Measurements from ENCODE around the gene IPMK. TPM values are rescaled to one million over a fixed set of nuclear protein-coding genes. Genes with fewer than 3 reads are reported as not detected.

The IPMK gene
- total RNA-seq, 1 experiment from 2014 or later, result 10.9 TPM

DNA sequence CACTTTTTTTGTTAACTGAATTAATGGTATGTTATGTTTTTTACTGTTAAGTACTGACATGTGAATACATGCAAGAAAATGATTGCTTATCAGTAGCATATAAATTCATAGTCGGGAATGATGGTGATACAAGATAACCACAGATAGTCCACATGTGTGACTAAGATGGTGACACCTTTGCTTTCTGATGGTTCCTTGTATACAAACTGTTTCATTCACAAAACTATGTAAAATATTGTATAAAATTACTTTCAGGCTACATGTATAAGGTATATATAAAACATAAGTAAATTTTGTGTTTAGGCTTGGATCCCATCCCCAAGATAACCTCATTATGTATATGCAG lies 11.2 kb upstream of the IPMK start:
- TF ChIP-seq ZNF671 (CRISPR knock-in tag; IDR thresholded peaks at IDR 0.05) (no peak), EMX1 (CRISPR knock-in tag; IDR thresholded peaks at IDR 0.05) (no peak)
- Mint-ChIP-seq H3K27ac (no peak overlapping the region), H3K36me3 (peaks cover 19% of the 10 kb centered on the region), H3K27me3 (ENCODE audit: low read depth) (no peaks in the 10 kb centered on the region), H3K9me3 (no peaks in the 10 kb centered on the region), H3K4me3 (no peak overlapping the region), H3K4me1 (peaks cover 13% of the 10 kb centered on the region)
- ChIA-PET POLR2A (no interaction called here), CTCF (no interaction called here)
- DNase-seq (ENCODE audit: low spot score), result no peak
- no peak for ATAC-seq

GRCh38 chr10:58278274-58278961 lies 10.7 kb upstream of the IPMK start:
- CTCF ChIA-PET, result no interaction called here
- peaks cover 19% of the 10 kb centered on the region for H3K36me3 Mint-ChIP-seq
- POLR2A ChIA-PET, result no interaction called here

DNA sequence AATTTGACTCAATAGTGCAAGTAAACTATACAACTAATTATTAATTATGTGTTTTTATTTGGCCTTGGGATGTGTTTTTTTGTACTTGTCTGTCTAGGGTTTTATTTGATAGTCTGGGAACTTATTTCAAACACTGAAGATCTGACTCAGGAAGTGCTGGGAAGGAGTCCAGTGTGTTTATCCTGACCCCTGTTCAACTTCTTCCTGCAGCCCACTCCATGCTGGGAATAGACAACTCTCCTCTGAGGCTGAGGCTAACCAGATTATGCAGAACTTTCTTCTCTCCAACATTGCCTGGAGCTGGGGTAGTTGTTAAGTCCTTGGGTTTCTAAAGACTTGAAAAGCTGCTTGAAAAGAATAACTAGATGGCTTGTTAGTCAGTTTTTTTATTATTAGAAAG lies 8.2 kb upstream of the IPMK start:
- Mint-ChIP-seq H3K36me3 (peaks cover 17% of the 10 kb centered on the region), H3K9me3 (no peaks in the 10 kb centered on the region), H3K4me1 (peaks cover 24% of the 10 kb centered on the region), H3K4me3 (no peak overlapping the region), H3K27ac (peak overlapping the region; percentile 87; the same call in 1 of the 2 replicates), H3K27me3 (ENCODE audit: low read depth) (no peaks in the 10 kb centered on the region)
- ATAC-seq (peak; percentile 51; the same call in 1 of the 2 replicates), DNase-seq (ENCODE audit: low spot score) (no peak)
- ChIA-PET POLR2A (no interaction called here), CTCF (interaction anchor here (1.9 kb wide), 1 partner anchor 24 kb away, joined by 5 read pairs; no protein-coding TSS in a partner anchor)
- TF ChIP-seq ETV6 (CRISPR knock-in tag; IDR thresholded peaks at IDR 0.05) (no peak), JUN (CRISPR knock-in tag; IDR thresholded peaks at IDR 0.05) (no peak), E2F1 (CRISPR knock-in tag; IDR thresholded peaks at IDR 0.05) (no peak), AR (CRISPR knock-in tag; IDR thresholded peaks at IDR 0.05) (no peak), NR3C1 (CRISPR knock-in tag; conservative IDR thresholded peaks at IDR 0.05; ENCODE audit: low read depth) (no peak), ZBTB21 (CRISPR knock-in tag; IDR thresholded peaks at IDR 0.05; ENCODE audit: borderline replicate concordance) (no peak), STAT6 (CRISPR knock-in tag; conservative IDR thresholded peaks at IDR 0.05; ENCODE audit: low read depth) (no peak), RORB (CRISPR knock-in tag; IDR thresholded peaks at IDR 0.05) (no peak), E2F4 (CRISPR knock-in tag; IDR thresholded peaks at IDR 0.05; ENCODE audit: borderline replicate concordance, low read depth) (no peak)
- TF ChIP-seq, protein P1, sequence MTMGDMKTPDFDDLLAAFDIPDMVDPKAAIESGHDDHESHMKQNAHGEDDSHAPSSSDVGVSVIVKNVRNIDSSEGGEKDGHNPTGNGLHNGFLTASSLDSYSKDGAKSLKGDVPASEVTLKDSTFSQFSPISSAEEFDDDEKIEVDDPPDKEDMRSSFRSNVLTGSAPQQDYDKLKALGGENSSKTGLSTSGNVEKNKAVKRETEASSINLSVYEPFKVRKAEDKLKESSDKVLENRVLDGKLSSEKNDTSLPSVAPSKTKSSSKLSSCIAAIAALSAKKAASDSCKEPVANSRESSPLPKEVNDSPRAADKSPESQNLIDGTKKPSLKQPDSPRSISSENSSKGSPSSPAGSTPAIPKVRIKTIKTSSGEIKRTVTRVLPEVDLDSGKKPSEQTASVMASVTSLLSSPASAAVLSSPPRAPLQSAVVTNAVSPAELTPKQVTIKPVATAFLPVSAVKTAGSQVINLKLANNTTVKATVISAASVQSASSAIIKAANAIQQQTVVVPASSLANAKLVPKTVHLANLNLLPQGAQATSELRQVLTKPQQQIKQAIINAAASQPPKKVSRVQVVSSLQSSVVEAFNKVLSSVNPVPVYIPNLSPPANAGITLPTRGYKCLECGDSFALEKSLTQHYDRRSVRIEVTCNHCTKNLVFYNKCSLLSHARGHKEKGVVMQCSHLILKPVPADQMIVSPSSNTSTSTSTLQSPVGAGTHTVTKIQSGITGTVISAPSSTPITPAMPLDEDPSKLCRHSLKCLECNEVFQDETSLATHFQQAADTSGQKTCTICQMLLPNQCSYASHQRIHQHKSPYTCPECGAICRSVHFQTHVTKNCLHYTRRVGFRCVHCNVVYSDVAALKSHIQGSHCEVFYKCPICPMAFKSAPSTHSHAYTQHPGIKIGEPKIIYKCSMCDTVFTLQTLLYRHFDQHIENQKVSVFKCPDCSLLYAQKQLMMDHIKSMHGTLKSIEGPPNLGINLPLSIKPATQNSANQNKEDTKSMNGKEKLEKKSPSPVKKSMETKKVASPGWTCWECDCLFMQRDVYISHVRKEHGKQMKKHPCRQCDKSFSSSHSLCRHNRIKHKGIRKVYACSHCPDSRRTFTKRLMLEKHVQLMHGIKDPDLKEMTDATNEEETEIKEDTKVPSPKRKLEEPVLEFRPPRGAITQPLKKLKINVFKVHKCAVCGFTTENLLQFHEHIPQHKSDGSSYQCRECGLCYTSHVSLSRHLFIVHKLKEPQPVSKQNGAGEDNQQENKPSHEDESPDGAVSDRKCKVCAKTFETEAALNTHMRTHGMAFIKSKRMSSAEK (CRISPR knock-in tag; IDR thresholded peaks at IDR 0.05; ENCODE audit: borderline replicate concordance), result no peak
- TF ChIP-seq, protein P2, sequence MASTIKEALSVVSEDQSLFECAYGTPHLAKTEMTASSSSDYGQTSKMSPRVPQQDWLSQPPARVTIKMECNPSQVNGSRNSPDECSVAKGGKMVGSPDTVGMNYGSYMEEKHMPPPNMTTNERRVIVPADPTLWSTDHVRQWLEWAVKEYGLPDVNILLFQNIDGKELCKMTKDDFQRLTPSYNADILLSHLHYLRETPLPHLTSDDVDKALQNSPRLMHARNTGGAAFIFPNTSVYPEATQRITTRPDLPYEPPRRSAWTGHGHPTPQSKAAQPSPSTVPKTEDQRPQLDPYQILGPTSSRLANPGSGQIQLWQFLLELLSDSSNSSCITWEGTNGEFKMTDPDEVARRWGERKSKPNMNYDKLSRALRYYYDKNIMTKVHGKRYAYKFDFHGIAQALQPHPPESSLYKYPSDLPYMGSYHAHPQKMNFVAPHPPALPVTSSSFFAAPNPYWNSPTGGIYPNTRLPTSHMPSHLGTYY (CRISPR knock-in tag; IDR thresholded peaks at IDR 0.05), result no peak

More at GRCh38 chr10:58278274-58278961, 10.7 kb upstream of the IPMK start:
- ATAC-seq (no peak), DNase-seq (ENCODE audit: low spot score) (no peak)
- Mint-ChIP-seq H3K27ac (no peak overlapping the region), H3K4me1 (peaks cover 15% of the 10 kb centered on the region), H3K27me3 (ENCODE audit: low read depth) (no peaks in the 10 kb centered on the region), H3K4me3 (no peak overlapping the region), H3K9me3 (no peaks in the 10 kb centered on the region)
- TF ChIP-seq KAT7 (CRISPR knock-in tag; IDR thresholded peaks at IDR 0.05; ENCODE audit: borderline replicate concordance) (no peak), GABPB1 (CRISPR knock-in tag; IDR thresholded peaks at IDR 0.05) (peak; percentile 77), ZNF121 (CRISPR knock-in tag; IDR thresholded peaks at IDR 0.05) (0 out of 2 replicates have a peak, but pooled peaks have one; percentile 16)

All from WTC11 (cell line).